RKO (cell line): Measurements from ENCODE around the gene PRM3.

ENCODE experiments used
- DNase-seq: peaks from one replicate; pipeline ENCODE4 v3.0.0-alpha.2; 2016; ENCODE audit warnings: low spot score

Gene PRM3

DNA sequence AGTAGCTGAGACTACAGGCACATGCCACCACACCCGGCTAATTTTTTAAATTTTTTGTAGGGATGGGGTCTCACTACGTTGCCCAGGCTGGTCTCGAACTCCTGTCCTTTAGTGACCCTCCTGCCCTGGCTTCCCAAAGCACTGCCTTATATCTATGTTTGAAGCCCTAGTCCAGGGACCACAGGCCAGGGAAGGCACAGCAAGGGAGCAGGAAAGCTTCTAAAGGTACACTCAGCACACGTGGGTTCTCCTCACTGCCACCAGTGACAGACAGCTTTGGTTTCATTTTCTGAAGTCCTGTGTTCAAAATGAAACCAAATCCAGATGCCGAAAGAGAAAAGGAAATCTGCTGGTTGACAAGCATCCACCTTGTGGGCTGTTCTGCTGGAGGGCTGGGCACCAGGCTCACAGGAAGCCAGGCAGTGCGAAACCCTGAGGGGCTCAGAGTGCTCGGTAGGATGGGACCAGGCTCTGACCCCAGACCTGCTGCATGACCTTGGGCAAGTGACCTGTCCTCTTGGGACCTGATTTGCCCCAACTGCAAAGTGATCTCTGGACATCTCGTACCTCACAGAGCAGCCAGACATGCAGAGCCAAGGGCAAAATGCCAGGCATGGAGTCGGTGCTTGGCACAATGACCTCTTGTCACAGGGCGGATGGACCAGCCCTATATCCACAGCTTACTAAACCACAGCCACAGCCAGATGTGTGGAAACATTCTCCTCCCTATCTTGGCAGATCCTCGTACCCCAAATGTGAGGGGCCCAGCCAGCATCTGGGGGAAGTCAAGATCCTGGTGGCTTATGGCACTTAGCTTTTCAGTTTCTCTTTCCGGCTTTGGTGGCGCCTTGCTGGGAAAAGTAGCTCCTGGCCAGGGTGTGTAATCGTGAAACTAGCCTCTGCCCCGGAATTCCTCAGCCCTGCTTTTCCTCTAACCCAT lies 14.6 kb downstream of the PRM3 start:
- DNase-seq = no peak

DNA sequence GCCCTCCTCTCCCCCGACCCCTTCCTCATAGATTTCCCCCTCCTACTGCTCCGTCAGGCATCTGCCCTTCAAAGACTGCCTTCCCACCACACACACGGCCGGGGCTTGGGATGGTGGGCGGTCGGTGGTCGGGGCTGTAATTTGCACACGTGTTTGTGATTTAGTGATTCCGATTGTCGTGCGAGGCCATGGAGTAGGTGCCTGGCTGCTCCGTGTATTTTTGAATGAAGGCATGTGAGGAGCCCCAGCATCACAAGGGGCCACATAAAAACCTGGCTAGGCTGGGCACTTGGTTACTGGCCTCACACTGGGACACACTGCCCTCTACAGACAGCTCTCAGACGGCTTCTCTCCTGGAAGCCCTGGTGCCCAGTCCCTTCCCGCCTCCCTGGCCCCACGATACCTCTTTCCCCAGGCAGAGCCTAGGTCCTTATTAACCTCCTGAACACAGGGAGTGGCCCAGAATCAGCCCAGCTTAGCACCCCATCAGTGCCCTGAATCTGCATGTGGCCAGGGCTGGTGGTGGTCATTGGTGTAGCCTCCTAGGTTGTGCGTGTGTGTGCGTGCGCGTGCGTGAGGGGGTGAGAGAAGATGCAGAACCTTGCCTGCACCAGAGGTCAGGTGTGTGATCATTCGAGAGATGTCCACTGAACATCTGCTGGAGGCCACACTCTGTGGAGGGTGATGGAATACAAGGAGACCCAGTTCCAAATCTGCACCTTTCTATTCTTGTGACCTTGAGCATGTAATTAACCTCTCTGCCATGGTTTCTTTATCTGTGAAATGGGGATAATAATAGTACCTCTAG lies 16.1 kb downstream of the PRM3 start:
- peak; percentile 87 for DNase-seq

DNA sequence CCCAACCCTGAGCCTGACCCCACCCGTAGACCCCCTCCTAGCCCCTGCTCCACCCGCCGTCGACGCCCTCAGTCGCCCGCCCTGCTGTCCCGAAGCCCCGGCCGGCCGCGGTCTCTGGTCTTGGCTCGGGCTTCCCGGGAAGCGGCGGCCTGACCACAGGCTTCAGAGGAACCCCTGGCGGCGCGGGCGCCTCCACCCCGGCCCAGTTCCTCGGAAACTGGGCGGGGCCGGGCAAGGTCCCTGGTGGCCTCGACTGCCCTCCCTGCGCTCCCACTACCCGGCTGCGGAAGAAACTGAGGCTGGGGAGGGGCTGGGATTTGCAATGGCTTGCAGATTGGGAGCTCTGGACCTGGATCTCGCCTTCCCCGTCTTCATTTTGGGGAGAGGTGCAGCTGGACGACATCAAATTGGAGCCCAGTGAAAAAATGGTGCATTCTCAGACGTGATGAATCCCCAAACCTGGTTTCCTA lies 16.7 kb downstream of the PRM3 start:
- DNase-seq = peak; percentile 59

DNA sequence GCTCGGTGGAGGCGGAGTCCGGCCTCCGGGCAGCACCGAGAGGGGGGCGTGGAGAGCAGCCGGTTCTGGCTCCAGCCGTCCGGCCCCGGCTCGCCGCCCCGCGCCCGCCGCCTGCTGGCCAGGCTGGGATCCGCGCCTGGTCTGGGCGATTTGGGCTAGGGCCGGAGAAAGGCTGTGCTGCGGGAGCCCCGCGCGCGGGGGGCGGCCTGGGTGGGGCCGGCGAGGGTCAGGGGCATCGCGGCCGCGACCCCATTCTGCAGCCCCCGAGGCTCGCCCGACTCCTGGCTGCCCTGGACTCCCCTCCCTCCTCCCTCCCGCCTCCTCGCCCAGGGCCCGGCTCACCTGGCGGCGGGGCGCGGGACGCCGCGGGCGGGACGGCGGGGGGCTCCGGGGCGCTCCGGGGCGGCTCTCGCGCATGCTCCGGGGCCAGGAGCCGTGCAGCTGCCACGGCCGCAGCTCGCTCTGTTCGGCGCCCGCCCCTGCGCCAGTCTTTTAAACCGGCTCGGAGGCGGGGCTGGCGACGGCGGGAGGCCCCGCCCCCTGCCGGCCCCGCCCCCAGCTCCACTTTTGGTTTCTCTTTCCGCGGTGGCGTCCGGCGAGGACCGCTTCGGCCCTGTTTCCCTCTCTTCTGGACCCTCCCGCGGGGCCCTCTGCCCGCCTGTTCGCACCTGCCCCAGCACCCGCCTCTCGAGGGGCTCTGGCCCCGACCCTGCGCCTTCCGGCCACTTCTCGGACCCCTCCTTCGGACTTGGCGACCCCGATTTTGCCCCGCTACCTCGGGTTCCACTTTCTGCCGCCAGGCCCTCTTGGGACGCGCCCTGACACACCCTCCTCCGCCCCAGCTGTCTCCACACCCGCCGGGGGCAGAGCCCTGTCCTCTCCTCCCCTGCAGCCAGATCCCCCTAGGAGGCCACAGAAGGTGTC lies 17.4 kb downstream of the PRM3 start, which contains the start of gene SOCS1:
Gene SOCS1 (minus strand): TSS at position 468 of the 924 bp plus-strand sequence. CDS start 726 bp downstream, outside the sequence.
- DNase-seq = peak; percentile 84

DNA sequence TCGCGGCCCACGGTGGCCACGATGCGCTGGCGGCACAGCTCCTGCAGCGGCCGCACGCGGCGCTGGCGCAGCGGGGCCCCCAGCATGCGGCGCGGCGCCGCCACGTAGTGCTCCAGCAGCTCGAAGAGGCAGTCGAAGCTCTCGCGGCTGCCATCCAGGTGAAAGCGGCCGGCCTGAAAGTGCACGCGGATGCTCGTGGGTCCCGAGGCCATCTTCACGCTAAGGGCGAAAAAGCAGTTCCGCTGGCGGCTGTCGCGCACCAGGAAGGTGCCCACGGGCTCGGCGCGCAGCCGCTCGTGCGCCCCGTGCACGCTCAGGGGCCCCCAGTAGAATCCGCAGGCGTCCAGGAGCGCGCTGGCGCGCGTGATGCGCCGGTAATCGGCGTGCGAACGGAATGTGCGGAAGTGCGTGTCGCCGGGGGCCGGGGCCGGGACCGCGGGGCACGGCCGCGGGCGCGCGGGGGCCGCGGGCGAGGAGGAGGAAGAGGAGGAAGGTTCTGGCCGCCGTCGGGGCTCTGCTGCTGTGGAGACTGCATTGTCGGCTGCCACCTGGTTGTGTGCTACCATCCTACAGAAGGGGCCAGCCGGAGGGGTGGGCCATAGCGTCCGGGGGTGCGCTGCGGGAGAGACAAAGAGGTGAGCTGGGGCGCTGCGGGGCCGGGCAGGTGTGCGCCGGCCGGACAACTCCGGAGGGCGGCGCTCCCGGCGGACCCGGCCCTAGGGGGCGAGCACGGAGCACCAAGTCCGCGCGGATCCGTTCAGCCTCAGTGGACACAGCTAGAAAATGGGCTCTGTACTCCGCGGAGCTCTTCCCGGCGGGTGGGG lies 18.3 kb downstream of the PRM3 start:
- peak; percentile 69 for DNase-seq

DNA sequence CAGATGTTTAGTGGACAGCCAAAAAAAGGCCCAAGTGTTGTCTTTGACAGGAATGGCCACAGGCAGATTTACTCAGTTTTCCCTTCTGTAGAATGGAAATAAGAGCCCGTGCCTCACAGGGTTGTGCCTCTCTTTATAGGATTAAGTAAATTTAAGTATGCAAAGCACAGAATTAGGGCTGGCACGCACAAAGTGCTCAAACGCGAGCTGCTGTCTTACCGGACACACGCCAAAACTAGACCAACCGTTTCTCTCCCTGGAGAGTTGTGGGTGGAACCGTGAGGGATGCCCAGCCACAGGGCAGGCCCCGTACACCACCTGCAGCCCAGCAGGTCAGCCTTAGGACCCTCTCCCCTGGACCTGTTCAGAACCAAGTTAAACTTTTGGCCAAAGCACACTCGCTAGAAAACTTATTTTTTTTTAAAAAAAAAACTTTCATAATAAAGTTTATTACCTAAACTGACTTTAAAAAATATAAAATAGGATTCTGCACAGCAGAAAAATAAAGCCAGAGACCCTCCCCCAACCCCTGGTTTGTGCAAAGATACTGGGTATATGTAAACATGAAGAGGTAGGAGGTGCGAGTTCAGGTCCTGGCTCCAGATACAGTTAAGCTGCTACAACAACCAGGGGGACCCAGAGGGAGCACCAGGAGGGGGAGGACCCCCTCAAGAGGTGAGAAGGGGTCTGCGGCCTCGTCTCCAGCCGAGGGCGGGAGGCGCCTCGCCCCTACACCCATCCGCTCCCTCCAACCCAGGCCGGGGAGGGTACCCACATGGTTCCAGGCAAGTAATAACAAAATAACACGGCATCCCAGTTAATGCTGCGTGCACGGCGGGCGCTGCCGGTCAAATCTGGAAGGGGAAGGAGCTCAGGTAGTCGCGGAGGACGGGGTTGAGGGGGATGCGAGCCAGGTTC lies 19.2 kb downstream of the PRM3 start:
- no peak for DNase-seq

DNA sequence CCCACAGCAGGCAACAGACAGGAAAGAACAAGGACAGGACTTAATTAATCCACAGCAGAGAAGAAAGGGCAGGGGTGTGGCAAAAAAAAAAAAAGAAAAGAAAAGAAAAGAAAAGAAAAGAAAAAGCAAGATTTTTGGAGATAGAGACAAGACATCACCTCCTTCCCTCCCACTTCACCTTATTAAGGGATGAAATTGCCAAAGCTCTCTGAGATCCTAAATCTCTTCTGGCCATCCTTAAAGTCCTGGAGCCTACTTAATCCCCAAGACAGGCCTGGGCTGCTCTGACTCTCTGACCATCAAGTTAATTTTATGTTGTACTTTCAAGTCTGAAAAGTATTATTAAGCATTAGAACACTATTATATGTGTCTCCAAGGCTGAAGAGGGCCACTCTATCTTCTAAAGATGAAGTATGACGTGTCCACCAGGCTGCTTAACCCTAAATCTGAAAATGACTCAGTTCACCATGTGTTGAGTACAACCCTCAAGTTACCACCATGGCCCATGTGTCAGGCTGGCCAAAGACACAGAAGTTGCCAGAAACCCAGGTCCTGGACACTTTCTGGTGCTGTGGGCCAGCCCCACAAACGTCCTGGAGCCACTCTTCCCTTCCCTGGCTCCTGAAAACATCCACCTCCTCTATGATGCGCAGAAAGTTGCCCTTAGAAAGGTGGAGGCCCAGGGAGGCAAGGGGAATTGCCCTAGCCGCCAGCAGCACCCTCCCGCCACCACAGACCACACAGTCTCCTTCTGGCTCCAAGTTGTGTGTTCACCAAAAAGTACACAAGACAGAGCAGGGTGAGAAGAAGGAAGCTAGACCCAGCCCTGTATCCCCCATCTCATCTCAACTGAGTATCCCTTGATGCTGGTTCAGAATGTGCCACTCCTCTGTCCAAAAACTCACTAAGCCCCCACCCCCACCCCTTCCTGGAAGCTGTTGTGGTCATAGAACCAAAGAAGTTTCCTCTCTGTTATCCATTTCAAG lies 20.1 kb downstream of the PRM3 start:
- DNase-seq = no peak

DNA sequence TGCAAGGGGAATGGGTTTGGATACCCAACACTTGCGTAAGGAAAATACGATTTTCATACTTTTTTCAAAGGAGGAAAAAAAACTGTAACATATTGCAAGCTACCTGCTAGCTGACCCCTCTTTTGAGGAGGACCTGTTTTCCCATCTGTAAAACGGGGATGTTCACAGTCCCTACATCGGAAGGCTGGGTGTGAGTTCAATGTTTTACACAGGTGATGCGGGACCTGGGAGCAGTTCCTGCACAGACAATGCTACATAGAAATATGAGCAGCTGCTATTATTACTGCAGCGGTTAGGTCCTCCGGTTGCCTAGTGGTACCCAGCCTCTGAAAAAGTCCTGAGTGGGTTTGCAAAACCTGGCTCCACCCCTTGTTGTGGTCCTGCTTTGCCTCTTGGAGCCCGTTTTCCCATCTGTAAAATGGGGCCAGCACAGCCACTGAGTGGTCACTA lies 20.9 kb downstream of the PRM3 start:
- no peak for DNase-seq

DNA sequence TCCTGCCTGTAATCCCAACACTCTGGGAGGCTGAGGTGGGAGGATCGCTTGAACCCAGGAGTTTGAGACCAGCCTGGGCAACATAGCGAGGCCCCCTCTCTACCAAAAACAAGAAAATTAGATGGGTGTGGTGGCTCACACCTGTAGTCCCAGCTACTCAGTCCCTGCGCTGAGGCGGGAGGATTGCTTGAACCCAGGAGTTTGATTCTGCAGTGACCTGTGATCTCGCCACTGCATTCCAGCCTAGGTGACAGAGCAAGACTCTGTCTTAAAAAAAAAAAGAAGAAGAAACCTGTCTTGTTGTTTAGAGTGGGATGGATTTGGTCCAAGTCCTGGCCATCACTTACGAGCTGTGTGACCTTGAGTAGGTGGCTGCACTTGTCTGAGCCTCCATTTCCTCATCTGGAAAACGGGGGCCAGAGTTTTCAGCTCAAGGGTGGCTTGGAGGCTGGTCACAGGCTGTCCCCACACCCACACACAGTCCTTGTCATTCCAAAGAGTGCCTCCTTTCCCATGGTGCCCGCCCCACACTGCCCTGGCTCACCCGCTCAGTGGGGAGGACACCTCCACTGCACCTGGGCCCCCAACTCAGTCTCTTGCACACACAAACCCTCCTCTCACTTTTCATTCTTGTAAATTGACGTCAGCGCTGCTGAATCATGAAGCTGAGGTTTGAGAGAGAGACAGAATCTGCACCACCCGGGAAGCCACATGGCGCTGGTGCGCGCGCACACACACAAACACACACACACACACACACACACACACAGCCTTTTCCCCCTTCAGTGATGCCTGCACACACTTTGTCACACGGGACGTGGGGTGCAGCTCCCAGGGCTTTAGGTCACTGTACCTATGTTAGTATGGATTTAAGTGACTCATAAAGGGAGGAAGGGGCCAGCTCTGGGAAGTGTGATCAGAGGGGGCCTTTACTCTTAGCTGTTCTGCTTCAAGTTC lies 21.6 kb downstream of the PRM3 start:
- DNase-seq = no peak

DNA sequence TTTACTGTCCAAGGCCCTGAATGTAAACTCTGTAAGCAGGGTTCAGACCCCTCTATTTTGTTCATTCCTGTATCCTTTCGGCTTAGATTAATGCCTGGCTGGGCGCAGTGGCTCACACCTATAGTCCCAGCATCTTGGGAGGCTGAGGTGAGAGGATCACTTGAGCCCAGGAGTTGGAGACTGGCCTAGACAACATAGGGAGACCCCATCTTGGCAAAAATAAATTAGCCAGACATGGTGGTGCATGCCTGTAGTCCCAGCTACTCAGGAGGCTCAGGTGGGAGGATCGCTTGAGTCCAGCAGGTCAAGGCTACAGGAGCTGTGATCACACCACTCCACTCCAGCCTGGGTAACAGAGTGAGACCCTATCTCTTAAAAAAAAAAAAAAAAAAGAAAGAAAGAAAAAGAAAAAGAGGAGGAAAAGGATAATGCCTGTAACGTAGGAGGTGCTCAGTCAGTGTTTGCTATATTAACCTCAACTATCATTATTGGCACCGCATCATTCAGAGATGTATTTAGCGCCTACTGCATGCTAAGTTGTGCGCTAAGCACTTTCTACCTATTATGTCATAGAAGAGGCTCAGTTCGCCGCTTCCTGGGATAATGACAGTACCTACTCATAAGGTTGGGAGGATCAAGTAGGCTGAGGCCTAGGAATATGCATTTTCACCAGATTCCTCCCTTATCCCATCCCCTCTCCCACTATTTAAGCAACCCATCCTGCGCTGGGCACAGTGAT lies 22.5 kb downstream of the PRM3 start:
- DNase-seq = no peak

DNA sequence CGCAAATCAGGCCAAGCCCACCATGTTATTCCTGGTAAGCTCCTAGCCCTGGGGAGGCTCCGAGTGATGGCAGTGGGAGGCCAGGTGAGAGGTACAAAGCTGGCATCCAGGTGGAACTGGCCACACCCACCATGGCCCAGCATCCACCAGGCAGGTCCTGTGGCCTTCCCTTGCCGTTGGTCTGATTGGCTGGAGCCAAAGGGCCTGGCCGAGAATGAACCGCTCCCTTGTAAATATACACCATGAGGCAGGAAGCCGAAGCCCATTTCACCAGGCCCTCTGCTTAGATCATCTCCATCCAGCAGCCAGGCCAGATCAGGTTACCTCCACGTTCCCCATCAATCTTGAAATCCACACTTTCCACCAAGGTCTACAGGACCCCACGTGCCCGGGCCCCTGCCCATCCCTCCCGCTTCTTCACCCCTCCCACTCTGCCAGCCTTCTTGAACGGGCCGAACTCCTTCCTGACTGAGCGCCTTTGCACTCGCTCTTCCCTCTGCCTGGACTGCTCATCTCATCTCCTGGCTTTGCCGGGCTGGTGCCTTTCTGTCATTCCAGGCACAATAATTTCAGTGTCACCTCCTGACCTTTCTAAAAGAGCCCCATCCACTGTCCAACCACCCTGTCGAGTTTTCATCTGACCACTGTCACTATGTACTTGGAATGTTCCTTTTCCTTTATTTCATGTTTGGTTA lies 23.2 kb downstream of the PRM3 start:
- no peak for DNase-seq

DNA sequence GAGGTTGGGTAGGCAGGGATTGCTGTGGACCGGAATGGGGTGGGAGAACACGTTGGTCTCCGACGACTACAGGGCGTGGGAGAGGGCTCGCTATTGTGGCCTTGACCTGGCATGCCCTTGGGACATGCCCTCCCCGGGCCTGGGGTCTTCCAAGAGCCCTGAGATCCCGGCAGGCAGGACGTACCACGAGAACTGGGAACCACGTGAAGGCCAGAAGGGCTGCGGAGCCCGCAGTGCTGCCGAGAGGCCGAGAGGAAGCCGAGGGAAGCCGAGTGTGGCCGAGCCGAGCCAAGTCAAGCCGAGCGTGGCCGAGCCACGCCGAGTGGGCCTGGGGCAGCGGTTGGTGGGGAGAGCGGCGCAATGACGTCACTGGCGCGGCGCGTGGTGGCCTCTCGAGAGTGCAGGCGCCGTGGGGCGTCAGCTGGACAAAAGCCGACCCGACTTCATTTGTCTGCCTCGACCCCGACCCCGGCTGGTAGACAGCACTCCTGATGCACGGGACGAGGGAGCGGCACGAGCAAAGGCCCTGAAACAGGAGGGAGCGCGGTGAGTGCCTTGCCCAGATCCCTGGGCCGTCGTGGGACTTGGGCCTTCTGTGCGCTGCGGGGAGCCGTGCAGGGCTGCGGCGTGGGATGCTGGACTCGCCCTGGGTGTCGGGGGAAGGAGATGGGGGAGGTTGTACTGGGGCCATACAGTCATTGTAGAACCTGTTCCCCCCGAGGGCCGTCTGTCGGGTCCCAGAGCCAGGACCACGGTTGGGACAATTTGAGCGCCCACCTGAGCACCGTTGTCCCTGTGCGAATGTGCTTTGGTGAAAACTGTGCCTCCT lies 24.0 kb downstream of the PRM3 start:
- DNase-seq = no peak

DNA sequence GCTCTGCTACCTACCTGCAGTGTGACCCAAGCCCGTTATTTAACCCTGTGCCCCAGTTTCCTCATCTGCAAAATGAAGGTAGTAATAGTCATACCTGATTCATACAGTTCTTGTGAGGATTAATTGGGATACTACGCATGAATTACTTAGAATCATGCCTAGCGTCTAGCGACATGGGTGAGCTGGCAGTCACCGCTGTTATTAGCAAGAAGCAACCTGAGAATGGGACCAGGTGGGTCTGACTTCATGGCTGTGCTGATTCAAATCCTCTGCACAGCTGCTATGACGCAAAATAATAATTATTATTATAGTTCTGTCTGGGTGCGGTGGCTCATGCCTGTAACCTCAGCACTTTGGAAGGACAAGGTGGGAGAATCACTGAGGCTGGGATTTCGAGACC lies 25.3 kb downstream of the PRM3 start:
- DNase-seq = no peak

DNA sequence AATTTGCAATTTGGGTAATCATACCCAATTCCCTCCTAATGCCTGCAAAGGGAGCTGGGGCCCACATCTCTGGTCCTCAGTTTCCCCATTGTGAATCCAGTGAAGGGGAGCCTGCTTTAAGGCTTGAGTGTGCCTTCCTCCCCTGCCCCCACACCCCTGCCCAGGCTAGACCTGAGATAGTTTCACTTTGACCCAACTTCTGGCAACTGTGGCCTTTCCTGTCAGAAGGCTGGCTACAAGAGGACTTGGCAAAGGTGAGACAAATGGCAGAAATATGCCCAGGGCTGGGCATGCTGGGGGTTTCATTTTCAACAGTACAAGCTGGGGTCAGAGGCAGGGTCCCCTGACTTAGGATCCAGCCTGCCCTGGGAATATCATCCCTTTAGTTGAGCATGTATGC lies 27.4 kb downstream of the PRM3 start:
- no peak for DNase-seq

DNA sequence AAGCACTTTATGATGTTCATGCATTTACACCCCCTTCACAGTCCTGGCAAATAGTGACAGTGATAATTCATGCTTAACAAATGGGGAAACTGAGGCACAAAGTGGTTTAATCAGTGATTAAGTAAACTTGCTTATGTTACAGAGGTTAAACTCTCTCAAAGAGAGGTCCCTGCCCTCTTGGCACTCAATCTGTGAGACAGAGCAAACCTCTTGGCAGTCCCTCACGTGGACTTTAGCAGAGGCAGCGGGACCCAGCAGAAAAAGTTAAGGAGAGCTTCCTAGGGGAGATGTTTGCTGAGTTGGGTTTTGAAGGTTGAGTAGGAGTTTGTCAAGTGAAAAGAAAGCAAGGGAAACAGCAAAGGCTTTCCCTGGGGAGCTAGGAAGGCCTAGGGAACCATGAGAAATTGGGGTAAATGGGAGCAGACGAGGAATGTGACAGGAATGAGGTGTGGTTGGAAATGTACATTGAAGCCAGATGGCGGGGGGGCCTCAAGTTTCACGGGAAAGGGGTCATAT lies 28.1 kb downstream of the PRM3 start:
- no peak for DNase-seq
